Osteocyte (in vitro differentiated cells): ENCODE data around the gene TMEM18. TPM values are rescaled to one million over a fixed set of nuclear protein-coding genes. Genes with fewer than 3 reads are reported as not detected.

Source experiments
- DNase-seq: peaks from one replicate; pipeline ENCODE4 v3.0.0; 2021; ENCODE audit warnings: mixed read lengths; ENCODE audit not compliant: unreplicated experiment; ENCODE audit errors: extremely low spot score
- H3K27ac Mint-ChIP-seq: one replicate; pipeline ENCODE4 v1.8.0; 2021; ENCODE audit warnings: mild to moderate bottlenecking, mixed read lengths; ENCODE audit not compliant: unreplicated experiment
- H3K27me3 Mint-ChIP-seq: one replicate; pipeline ENCODE4 v1.8.0; 2021; ENCODE audit warnings: mixed read lengths; ENCODE audit not compliant: unreplicated experiment
- H3K36me3 Mint-ChIP-seq: one replicate; pipeline ENCODE4 v1.8.0; 2021; ENCODE audit warnings: mixed read lengths; ENCODE audit not compliant: unreplicated experiment
- H3K4me1 Mint-ChIP-seq: one replicate; pipeline ENCODE4 v1.8.0; 2021; ENCODE audit warnings: mixed read lengths; ENCODE audit not compliant: unreplicated experiment
- H3K4me3 Mint-ChIP-seq: one replicate; pipeline ENCODE4 v1.8.0; 2021; ENCODE audit warnings: mild to moderate bottlenecking, moderate library complexity, mixed read lengths; ENCODE audit not compliant: unreplicated experiment
- H3K9me3 Mint-ChIP-seq: one replicate; pipeline ENCODE4 v1.8.0; 2021; ENCODE audit warnings: mixed read lengths; ENCODE audit not compliant: unreplicated experiment
- CTCF ChIP-seq: fragments of 200-600 bp; sonication (generic); IDR thresholded peaks from 2 replicates; pipeline ENCODE4 v1.5.0; 2021; ENCODE audit warnings: antibody characterized with exemption, mild to moderate bottlenecking, moderate library complexity
- total RNA-seq: library from RNA; stranded (reverse); gene quantifications from 2 replicates; pipeline ENCODE4 v1.2.1, GENCODE V29; 2021

The TMEM18 gene
- total RNA-seq, 1 donor from 2014 or later: 32.8 TPM

DNA sequence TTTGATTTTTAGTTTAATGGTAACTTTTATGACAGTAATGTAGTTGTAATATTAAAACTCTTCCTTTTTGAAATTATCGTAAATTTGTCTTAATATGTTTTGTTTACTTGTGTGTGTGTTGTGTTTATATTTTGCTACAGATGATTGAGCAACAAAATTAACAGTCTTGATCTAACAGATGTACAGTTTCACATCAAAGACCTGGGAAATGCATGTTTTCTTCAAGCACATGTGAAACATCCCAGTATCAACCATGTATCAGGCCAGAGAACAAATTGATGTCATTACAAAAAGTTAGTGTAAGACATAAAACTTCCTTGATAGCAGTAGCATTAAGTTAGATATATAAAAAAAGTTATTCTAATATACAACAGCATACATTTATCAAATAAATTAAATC lies 45.5 kb downstream of the TMEM18 start:
- Mint-ChIP-seq H3K36me3 (peaks cover 12% of the 10 kb centered on the region), H3K4me1 (peaks cover 17% of the 10 kb centered on the region), H3K4me3 (no peak overlapping the region), H3K9me3 (peaks cover 21% of the 10 kb centered on the region), H3K27ac (no peak overlapping the region), H3K27me3 (peaks cover 14% of the 10 kb centered on the region)
- TF ChIP-seq CTCF: no peak
- DNase-seq: no peak

GRCh38 chr2:630451-631320 lies 46.5 kb downstream of the TMEM18 start:
- H3K27ac Mint-ChIP-seq: no peak overlapping the region
- H3K4me1 Mint-ChIP-seq: peaks cover 19% of the 10 kb centered on the region
- H3K4me3 Mint-ChIP-seq: no peak overlapping the region
- TF ChIP-seq CTCF: no peak
- H3K36me3 Mint-ChIP-seq: peaks cover 12% of the 10 kb centered on the region
- H3K27me3 Mint-ChIP-seq: peaks cover 14% of the 10 kb centered on the region
- DNase-seq: no peak
- peaks cover 21% of the 10 kb centered on the region for H3K9me3 Mint-ChIP-seq

DNA sequence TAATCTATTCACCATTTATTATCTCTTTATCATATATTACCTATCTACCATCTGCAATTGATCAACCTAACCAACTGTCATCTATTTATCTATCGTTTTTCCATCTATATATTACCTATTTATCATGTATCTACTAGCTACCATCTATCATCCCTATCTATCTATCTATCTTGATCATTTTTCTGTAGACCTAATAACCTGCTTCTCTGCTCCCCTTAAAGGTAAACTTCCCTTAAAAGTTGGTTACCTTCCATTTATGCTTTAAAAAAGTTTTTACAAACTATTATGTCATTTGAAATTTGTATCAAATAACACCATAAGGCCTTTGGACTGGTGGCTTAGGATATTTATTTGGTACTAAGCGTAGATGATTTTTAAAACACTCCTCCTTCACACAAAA lies 47.2 kb downstream of the TMEM18 start:
- no peak for TF ChIP-seq CTCF

GRCh38 chr2:628651-629050 lies 48.6 kb downstream of the TMEM18 start:
- Mint-ChIP-seq H3K36me3 (peaks cover 12% of the 10 kb centered on the region), H3K4me3 (no peak overlapping the region), H3K27ac (no peak overlapping the region), H3K9me3 (peaks cover 21% of the 10 kb centered on the region), H3K27me3 (peaks cover 14% of the 10 kb centered on the region), H3K4me1 (peaks cover 16% of the 10 kb centered on the region)
- no peak for DNase-seq
- TF ChIP-seq CTCF: no peak

More for the DNA sequence above, 47.2 kb downstream of the TMEM18 start:
- peaks cover 23% of the 10 kb centered on the region for H3K4me1 Mint-ChIP-seq
- no peak for DNase-seq
- H3K4me3 Mint-ChIP-seq: no peak overlapping the region
- H3K9me3 Mint-ChIP-seq: peaks cover 21% of the 10 kb centered on the region
- peaks cover 14% of the 10 kb centered on the region for H3K27me3 Mint-ChIP-seq
- H3K27ac Mint-ChIP-seq: no peak overlapping the region
- H3K36me3 Mint-ChIP-seq: peaks cover 12% of the 10 kb centered on the region

GRCh38 chr2:627926-628560 lies 49.2 kb downstream of the TMEM18 start:
- Mint-ChIP-seq H3K27me3 (peaks cover 14% of the 10 kb centered on the region), H3K4me1 (peaks cover 11% of the 10 kb centered on the region), H3K4me3 (no peak overlapping the region), H3K27ac (no peak overlapping the region), H3K36me3 (peaks cover 9% of the 10 kb centered on the region), H3K9me3 (peaks cover 15% of the 10 kb centered on the region)
- no peak for TF ChIP-seq CTCF
- no peak for DNase-seq
